ENCODE data around the gene ESRRG.

DNA sequence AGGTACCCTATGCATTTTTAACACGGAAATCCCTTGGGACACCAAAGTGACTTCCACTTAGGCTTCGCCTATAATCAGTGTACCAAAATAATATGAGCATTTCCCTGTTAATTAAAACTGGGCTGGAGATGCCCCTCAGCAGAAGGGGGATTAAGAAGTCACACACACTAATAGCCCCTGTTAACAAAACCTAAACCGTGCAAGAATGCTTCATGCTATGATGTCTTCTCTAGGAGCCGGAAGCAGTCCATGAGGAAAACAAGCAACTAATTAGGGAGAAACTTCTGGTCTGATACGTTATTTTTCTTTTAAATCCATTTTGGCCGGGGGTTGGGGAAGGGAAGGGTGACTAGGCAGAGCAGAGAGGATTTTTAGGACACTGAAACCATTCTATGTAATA lies 123.4 kb downstream of the ESRRG start:
- no peak for TF ChIP-seq GATA2 (IDR thresholded peaks at IDR 0.05; ENCODE audit: low read depth, low read length)
- TF ChIP-seq GATA3 (IDR thresholded peaks at IDR 0.05; ENCODE audit: low read depth, low read length) = no peak

All from SH-SY5Y (cell line).